OCI-LY1 (cell line): ENCODE results near the gene CPD.
"Not testable (repeated sequence)": the region's sequence is repeated elsewhere in the genome, so short reads cannot be mapped to it uniquely, and the experiment has no call there.

ENCODE experiments used
- H2AFZ ChIP-seq: fragments of 200-600 bp; sonication (generic), shearing (Covaris generic); 2 replicates; pipeline ENCODE4 v1.6.0; 2014; ENCODE audit warnings: antibody characterized with exemption, mild to moderate bottlenecking, low read length
- H3F3A ChIP-seq: fragments of 200-600 bp; sonication (generic), shearing (Covaris generic); 2 replicates; pipeline ENCODE4 v1.6.0; 2014; ENCODE audit warnings: mild to moderate bottlenecking, antibody characterized with exemption, low read length, moderate library complexity; ENCODE audit not compliant: insufficient read depth
- H3K27ac ChIP-seq: fragments of 200-600 bp; sonication (generic); 2 replicates; pipeline ENCODE4 v1.5.1; 2014; ENCODE audit warnings: low read length, mixed run types, mild to moderate bottlenecking, low read depth; ENCODE audit not compliant: poor library complexity, severe bottlenecking
- H3K27me3 ChIP-seq: fragments of 200-600 bp; sonication (generic); 2 replicates; pipeline ENCODE4 v1.6.0; 2014; ENCODE audit warnings: antibody characterized with exemption, mild to moderate bottlenecking, low read length, moderate library complexity; ENCODE audit not compliant: insufficient read depth
- H3K36me3 ChIP-seq: fragments of 200-600 bp; sonication (generic); 2 replicates; pipeline ENCODE4 v1.6.1; 2014; ENCODE audit warnings: mild to moderate bottlenecking, antibody characterized with exemption, low read length, moderate library complexity, mixed read lengths; ENCODE audit not compliant: insufficient read depth
- H3K4me1 ChIP-seq: fragments of 200-600 bp; sonication (generic); 2 replicates; pipeline ENCODE4 v1.5.1; 2014; ENCODE audit warnings: mild to moderate bottlenecking, low read length, moderate library complexity; ENCODE audit not compliant: insufficient read depth, severe bottlenecking
- H3K4me2 ChIP-seq: fragments of 200-600 bp; sonication (generic), shearing (Covaris generic); 2 replicates; pipeline ENCODE4 v1.6.1; 2014; ENCODE audit warnings: low read length
- H3K4me3 ChIP-seq: fragments of 200-600 bp; sonication (generic); 2 replicates; pipeline ENCODE4 v1.5.1; 2014; ENCODE audit warnings: low read length, low read depth, mild to moderate bottlenecking, mixed read lengths; ENCODE audit not compliant: poor library complexity, severe bottlenecking
- H3K79me2 ChIP-seq: fragments of 200-600 bp; shearing (Covaris generic); 2 replicates; pipeline ENCODE4 v1.6.1; 2016; ENCODE audit warnings: mixed run types, low read length, mixed read lengths; ENCODE audit not compliant: insufficient read depth
- H3K9ac ChIP-seq: fragments of 200-600 bp; sonication (generic), shearing (Covaris generic); 2 replicates; pipeline ENCODE4 v1.6.1; 2014; ENCODE audit warnings: mild to moderate bottlenecking, low read length, mixed read lengths
- H3K9me2 ChIP-seq: fragments of 200-600 bp; sonication (generic), shearing (Covaris generic); 2 replicates; pipeline ENCODE4 v1.6.1; 2014; ENCODE audit warnings: low read depth, mild to moderate bottlenecking, low read length, mixed read lengths
- H3K9me3 ChIP-seq: fragments of 200-600 bp; shearing (Covaris generic); 2 replicates; pipeline ENCODE4 v1.6.1; 2014; ENCODE audit warnings: low read length, mixed read lengths
- H4K20me1 ChIP-seq: fragments of 200-600 bp; sonication (generic), shearing (Covaris generic); 2 replicates; pipeline ENCODE4 v1.6.0; 2016; ENCODE audit warnings: mild to moderate bottlenecking, low read length; ENCODE audit not compliant: insufficient read depth
- CTCF ChIP-seq: fragments of 200-600 bp; sonication (generic), shearing (Covaris generic); IDR thresholded peaks from 2 replicates; pipeline ENCODE4 v1.5.1; 2017; ENCODE audit warnings: mild to moderate bottlenecking, antibody characterized with exemption, low read length, moderate library complexity, mixed read lengths
- EZH2 ChIP-seq: fragments of 200-600 bp; sonication (generic), shearing (Covaris generic); IDR thresholded peaks from 2 replicates; pipeline ENCODE4 v1.8.0; 2017; ENCODE audit warnings: borderline replicate concordance, mixed run types, mild to moderate bottlenecking, antibody characterized with exemption, low read length, moderate library complexity, mixed read lengths

The CPD gene

GRCh38 chr17:30433514-30433913, 54.8 kb downstream of the CPD start:
- no peaks in the 10 kb centered on the region; the same call in 1 of the 2 replicates for H3F3A ChIP-seq
- no peak overlapping the region for H2AFZ ChIP-seq
- H3K4me3 ChIP-seq = no peak overlapping the region
- H3K79me2 ChIP-seq = no peaks in the 10 kb centered on the region
- TF ChIP-seq EZH2 (no peak), CTCF (no peak)
- H3K9me3 ChIP-seq = no peaks in the 10 kb centered on the region
- no peaks in the 10 kb centered on the region for H3K4me1 ChIP-seq
- H3K36me3 ChIP-seq = peaks cover 40% of the 10 kb centered on the region; the same call in 1 of the 2 replicates
- H3K9me2 ChIP-seq = no peaks in the 10 kb centered on the region
- H3K27ac ChIP-seq = no peak overlapping the region
- no peak overlapping the region for H3K4me2 ChIP-seq
- no peak overlapping the region for H3K9ac ChIP-seq
- H3K27me3 ChIP-seq = no peaks in the 10 kb centered on the region
- no peaks in the 10 kb centered on the region for H4K20me1 ChIP-seq

GRCh38 chr17:30436729-30437128, 58.0 kb downstream of the CPD start:
- Histone ChIP-seq H3K4me2 (no peak overlapping the region), H2AFZ (no peak overlapping the region), H3K4me1 (no peaks in the 10 kb centered on the region), H3K36me3 (peaks cover 35% of the 10 kb centered on the region; the same call in 1 of the 2 replicates), H3K9me2 (no peaks in the 10 kb centered on the region), H3F3A (no peaks in the 10 kb centered on the region), H3K79me2 (no peaks in the 10 kb centered on the region), H3K9ac (no peak overlapping the region), H4K20me1 (no peaks in the 10 kb centered on the region), H3K4me3 (no peak overlapping the region), H3K9me3 (no peaks in the 10 kb centered on the region), H3K27ac (no peak overlapping the region), H3K27me3 (no peaks in the 10 kb centered on the region)
- TF ChIP-seq CTCF = no peak
- no peak for TF ChIP-seq EZH2

GRCh38 chr17:30443721-30444120, 65.0 kb downstream of the CPD start:
- Histone ChIP-seq H4K20me1 (no peaks in the 10 kb centered on the region), H3K4me3 (no peak overlapping the region), H3K36me3 (peaks cover 18% of the 10 kb centered on the region), H3K9me3 (no peaks in the 10 kb centered on the region), H3K27me3 (no peaks in the 10 kb centered on the region), H3F3A (no peaks in the 10 kb centered on the region), H3K79me2 (no peaks in the 10 kb centered on the region), H2AFZ (no peak overlapping the region), H3K9ac (no peak overlapping the region), H3K4me2 (no peak overlapping the region), H3K4me1 (no peaks in the 10 kb centered on the region), H3K9me2 (no peaks in the 10 kb centered on the region), H3K27ac (no peak overlapping the region)
- no peak for TF ChIP-seq CTCF
- no peak for TF ChIP-seq EZH2

GRCh38 chr17:30446640-30447039, 67.9 kb downstream of the CPD start:
- not testable (repeated sequence) for H3F3A ChIP-seq, H2AFZ ChIP-seq, H3K4me3 ChIP-seq, H3K4me1 ChIP-seq, H3K9ac ChIP-seq, H3K4me2 ChIP-seq, H3K79me2 ChIP-seq, H3K9me2 ChIP-seq, H3K27ac ChIP-seq, H3K9me3 ChIP-seq, H3K27me3 ChIP-seq, H4K20me1 ChIP-seq
- H3K36me3 ChIP-seq = peaks cover 24% of the 10 kb centered on the region
